Measurements from ENCODE around the gene DDX39A.

DDX39A gene

DNA sequence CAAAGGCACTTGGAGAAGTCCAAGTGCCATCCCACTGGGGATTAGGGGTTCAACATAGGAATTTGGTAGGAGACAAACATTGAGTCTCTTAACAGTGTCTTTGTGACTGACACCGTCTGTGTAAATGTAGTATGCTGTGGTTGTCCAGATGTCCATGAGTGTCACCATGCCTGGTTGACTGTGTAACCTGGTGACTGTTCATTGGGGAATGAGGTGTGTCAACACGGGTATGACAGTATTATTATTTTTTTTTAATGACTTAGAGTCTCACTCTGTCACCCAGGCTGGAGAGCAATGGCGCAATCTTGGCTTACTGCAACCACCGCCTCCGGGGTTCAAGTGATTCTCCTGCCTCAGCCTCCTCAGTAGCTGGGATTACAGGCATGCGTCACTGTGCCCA lies 30.2 kb upstream of the DDX39A start:
- peaks cover 4% of the 10 kb centered on the region for H3K79me2 ChIP-seq
- H3K36me3 ChIP-seq (ENCODE audit: control insufficient read depth, insufficient read depth, low read length), result no peaks in the 10 kb centered on the region
- no peak overlapping the region for H3K27ac ChIP-seq
- H2AFZ ChIP-seq, result no peak overlapping the region
- no peaks in the 10 kb centered on the region for H3K27me3 ChIP-seq (ENCODE audit: control insufficient read depth, insufficient read depth, low read length)
- no peak overlapping the region for H3K9ac ChIP-seq
- no peaks in the 10 kb centered on the region for H3K9me3 ChIP-seq (ENCODE audit: control insufficient read depth, low read length)
- no peak overlapping the region for H3K4me2 ChIP-seq (ENCODE audit: low read length)
- H3K4me1 ChIP-seq, result no peaks in the 10 kb centered on the region
- H3K4me3 ChIP-seq (ENCODE audit: low read depth, low read length), result no peak overlapping the region
- no peak for TF ChIP-seq CTCF (IDR thresholded peaks at IDR 0.05)

DNA sequence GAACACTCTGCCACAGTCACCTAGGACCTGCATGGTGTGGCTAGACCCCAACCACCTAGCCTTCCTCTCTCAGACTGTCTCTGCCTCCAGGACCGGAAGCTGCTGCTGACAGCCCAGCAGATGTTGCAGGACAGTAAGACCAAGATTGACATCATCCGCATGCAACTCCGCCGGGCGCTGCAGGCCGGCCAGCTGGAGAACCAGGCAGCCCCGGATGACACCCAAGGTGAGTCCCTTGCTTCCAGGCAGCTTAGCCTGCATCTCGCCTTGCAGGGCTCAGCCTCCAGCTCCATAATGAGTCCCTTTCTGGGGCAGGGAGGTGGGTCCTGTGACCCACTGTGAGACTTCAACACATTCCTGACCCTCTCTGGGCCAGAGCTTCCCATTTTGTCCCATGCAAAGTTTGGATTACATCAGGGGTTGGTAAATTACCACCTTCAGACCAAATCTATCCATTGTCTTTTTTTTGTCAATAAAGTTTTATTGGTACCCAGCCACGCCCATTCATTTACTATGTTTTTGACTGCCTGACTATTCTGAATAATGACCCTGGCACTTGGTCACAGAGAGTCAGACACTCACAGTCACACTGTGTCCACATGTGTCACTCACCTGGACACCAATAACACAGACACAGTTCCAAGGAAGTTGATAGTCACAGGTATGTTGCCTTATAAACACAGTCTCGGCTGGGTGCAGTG lies 27.3 kb upstream of the DDX39A start:
- no peaks in the 10 kb centered on the region for H3K4me1 ChIP-seq
- no peak overlapping the region for H3K4me2 ChIP-seq (ENCODE audit: low read length)
- no peaks in the 10 kb centered on the region for H3K9me3 ChIP-seq (ENCODE audit: control insufficient read depth, low read length)
- no peak overlapping the region for H3K9ac ChIP-seq
- H3K36me3 ChIP-seq (ENCODE audit: control insufficient read depth, insufficient read depth, low read length), result no peaks in the 10 kb centered on the region
- TF ChIP-seq CTCF (IDR thresholded peaks at IDR 0.05), result no peak
- no peaks in the 10 kb centered on the region for H3K27me3 ChIP-seq (ENCODE audit: control insufficient read depth, insufficient read depth, low read length)
- H3K27ac ChIP-seq, result no peak overlapping the region
- H3K4me3 ChIP-seq (ENCODE audit: low read depth, low read length), result no peak overlapping the region
- H2AFZ ChIP-seq, result no peak overlapping the region
- peaks cover 6% of the 10 kb centered on the region for H3K79me2 ChIP-seq

GRCh38 chr19:14443632-14444216 lies 24.6 kb upstream of the DDX39A start:
- Histone ChIP-seq H2AFZ (no peak overlapping the region), H3K36me3 (ENCODE audit: control insufficient read depth, insufficient read depth, low read length) (no peaks in the 10 kb centered on the region)

GRCh38 chr19:14442891-14443631 lies 23.9 kb upstream of the DDX39A start:
- Histone ChIP-seq H3K36me3 (ENCODE audit: control insufficient read depth, insufficient read depth, low read length) (no peaks in the 10 kb centered on the region), H3K4me2 (ENCODE audit: low read length) (no peak overlapping the region), H3K9me3 (ENCODE audit: control insufficient read depth, low read length) (no peaks in the 10 kb centered on the region), H3K79me2 (peaks cover 7% of the 10 kb centered on the region), H3K4me1 (no peaks in the 10 kb centered on the region), H3K27me3 (ENCODE audit: control insufficient read depth, insufficient read depth, low read length) (no peaks in the 10 kb centered on the region), H3K9ac (no peak overlapping the region), H3K27ac (no peak overlapping the region), H3K4me3 (ENCODE audit: low read depth, low read length) (no peak overlapping the region), H2AFZ (no peak overlapping the region)
- TF ChIP-seq CTCF (IDR thresholded peaks at IDR 0.05), result no peak

More at GRCh38 chr19:14443632-14444216, 24.6 kb upstream of the DDX39A start:
- Histone ChIP-seq H3K27me3 (ENCODE audit: control insufficient read depth, insufficient read depth, low read length) (no peaks in the 10 kb centered on the region), H3K9ac (no peak overlapping the region), H3K9me3 (ENCODE audit: control insufficient read depth, low read length) (no peaks in the 10 kb centered on the region), H3K27ac (no peak overlapping the region), H3K79me2 (peaks cover 7% of the 10 kb centered on the region), H3K4me3 (ENCODE audit: low read depth, low read length) (no peak overlapping the region), H3K4me2 (ENCODE audit: low read length) (no peak overlapping the region), H3K4me1 (no peaks in the 10 kb centered on the region)
- TF ChIP-seq CTCF (IDR thresholded peaks at IDR 0.05), result no peak

Measured in parathyroid adenoma (tissue), 2 donors.